GM12878 (cell line): ENCODE data around the gene FBN2. TPM values are rescaled to one million over a fixed set of nuclear protein-coding genes. Genes with fewer than 3 reads are reported as not detected.

Experiments used
- ATAC-seq: fragments of 200-7000 bp; cut with Tn5 transposase; 3 replicates; pipeline ENCODE4 v1.9.1; 2020; ENCODE audit warnings: mild to moderate bottlenecking, moderate library complexity
- BruUV-seq: library from RNA; stranded (reverse); fragments of 400-500 nt; replicated peaks from 2 replicates; lab custom pipeline; 2021; lab: Mats Ljungman, UMichigan
- CTCF ChIA-PET: fragments of 300-600 bp; sonication (Branson Sonifier 250); formaldehyde crosslinking; extraction: SDS; loops from one replicate; lab custom pipeline; 2021; ENCODE audit warnings: inconsistent platforms; lab: Yijun Ruan, JAX
- POLR2A ChIA-PET: fragments of 350-600 bp; formaldehyde crosslinking; extraction: SDS; loops from one replicate; lab custom pipeline; 2021; ENCODE audit warnings: inconsistent platforms; lab: Charles Lee
- RAD21 ChIA-PET: fragments of 300-600 bp; sonication (Branson Sonifier 250); formaldehyde crosslinking; loops from one replicate; lab custom pipeline; 2023; ENCODE audit warnings: antibody characterized with exemption; ENCODE audit not compliant: unreplicated experiment; lab: Charles Lee
- SMC1A ChIA-PET: fragments of 300-600 bp; sonication (Branson Sonifier 250); formaldehyde crosslinking; loops from one replicate; lab custom pipeline; 2023; ENCODE audit not compliant: unreplicated experiment, uncharacterized antibody; lab: Charles Lee
- DNase-seq: peaks from one replicate; pipeline ENCODE4 v3.0.0-alpha.2; 2011; ENCODE audit warnings: low read depth, low spot score
- FAIRE-seq: peaks from 3 replicates; lab custom pipeline; 2011; peaks lifted over from hg19 to GRCh38; lab: Jason Lieb, UNC
- H2AFZ ChIP-seq: 2 replicates; pipeline ENCODE4 v1.6.0; 2011; ENCODE audit warnings: low read depth, low read length, control low read depth; ENCODE audit not compliant: control insufficient read depth
- H3K27ac ChIP-seq: 2 replicates; pipeline ENCODE4 v1.5.1; 2011; ENCODE audit warnings: control low read depth; ENCODE audit not compliant: control insufficient read depth, insufficient read depth
- H3K27me3 ChIP-seq, 2 experiments: replicated peaks in 1 of 2; 2 replicates each; pipeline versions ENCODE4 v1.6.0 to v1.6.1; 2011; ENCODE audit warnings: low read length in 1 of 2; ENCODE audit not compliant: control insufficient read depth in 2 of 2, insufficient read depth in 2 of 2
- H3K36me3 ChIP-seq, 2 experiments: 2 replicates each; pipeline ENCODE4 v1.5.1; 2011; ENCODE audit warnings: low read length in 1 of 2; ENCODE audit not compliant: control insufficient read depth in 2 of 2, insufficient read depth in 2 of 2
- H3K4me1 ChIP-seq: 2 replicates; pipeline ENCODE4 v1.6.1; 2011; ENCODE audit warnings: mild to moderate bottlenecking, low read length, moderate library complexity, mixed read lengths; ENCODE audit not compliant: control insufficient read depth, insufficient read depth
- H3K4me2 ChIP-seq: 2 replicates; pipeline ENCODE4 v1.6.0; 2011; ENCODE audit warnings: control low read depth; ENCODE audit not compliant: control insufficient read depth, insufficient read depth
- H3K4me3 ChIP-seq: fragments of 200-600 bp; sonication (generic); 2 replicates; pipeline ENCODE4 v1.5.1; 2016
- H3K79me2 ChIP-seq: 2 replicates; pipeline ENCODE4 v1.6.0; 2011; ENCODE audit warnings: low read length; ENCODE audit not compliant: control insufficient read depth, insufficient read depth
- H3K9ac ChIP-seq: 2 replicates; pipeline ENCODE4 v1.8.0; 2011; ENCODE audit warnings: low read length, control low read depth, mixed read lengths; ENCODE audit not compliant: control insufficient read depth, insufficient read depth
- H3K9me3 ChIP-seq: replicated peaks from 3 replicates; pipeline ENCODE4 v1.5.1; 2011; ENCODE audit warnings: mild to moderate bottlenecking, low read length; ENCODE audit not compliant: control insufficient read depth, insufficient read depth
- H4K20me1 ChIP-seq: 2 replicates; pipeline ENCODE4 v1.6.0; 2011; ENCODE audit not compliant: control insufficient read depth, insufficient read depth
- BRCA1 ChIP-seq: IDR thresholded peaks from 2 replicates; pipeline ENCODE4 v1.6.1; 2011; ENCODE audit warnings: low read depth, low read length, improper control_type of control experiment
- CHD2 ChIP-seq: IDR thresholded peaks from 2 replicates; pipeline ENCODE4 v1.6.1; 2011; ENCODE audit warnings: low read depth, low read length, improper control_type of control experiment, borderline replicate concordance
- ESRRA ChIP-seq: IDR thresholded peaks from 2 replicates; pipeline ENCODE4 v1.6.1; 2012; ENCODE audit warnings: mild to moderate bottlenecking, low read length, improper control_type of control experiment
- MEF2A ChIP-seq: IDR thresholded peaks from 2 replicates; pipeline ENCODE4 v1.6.1; 2011; ENCODE audit warnings: low read depth, mild to moderate bottlenecking, low read length, moderate library complexity; ENCODE audit not compliant: insufficient read depth
- NFXL1 ChIP-seq: fragments of 450-650 bp; IDR thresholded peaks from 2 replicates; pipeline ENCODE4 v1.6.1; 2017; ENCODE audit warnings: antibody characterized with exemption, mild to moderate bottlenecking, borderline replicate concordance
- NFYA ChIP-seq: IDR thresholded peaks from 2 replicates; pipeline ENCODE4 v1.6.1; 2011; ENCODE audit warnings: low read depth, mild to moderate bottlenecking, low read length, improper control_type of control experiment, borderline replicate concordance
- SUZ12 ChIP-seq: fragments of 200-600 bp; sonication (generic); IDR thresholded peaks from one replicate; pipeline ENCODE4 v1.6.1; 2018; ENCODE audit warnings: antibody characterized with exemption, mild to moderate bottlenecking; ENCODE audit not compliant: unreplicated experiment
- YBX1 ChIP-seq: fragments of 450-650 bp; IDR thresholded peaks from 2 replicates; pipeline ENCODE4 v1.6.1; 2016; ENCODE audit warnings: antibody characterized with exemption
- WGBS: methylation state at CpG from one replicate; pipeline ENCODE4 v1.1.6; 2016; ENCODE audit warnings: low lambda C conversion rate; ENCODE audit not compliant: insufficient replicate concordance, insufficient coverage; ENCODE audit errors: missing lambda C conversion rate; 5-methylcytosine and 5-hydroxymethylcytosine counted together
- in situ Hi-C: fragments of 300-500 bp; cut with MboI; formaldehyde crosslinking; loops from 9 replicates; pipeline ENCODE4 v1.14.3; 2018; ENCODE audit warnings: mixed read lengths
- intact Hi-C: fragments of 100-400 bp; cut with micrococcal nuclease; formaldehyde crosslinking; loops from one replicate; pipeline ENCODE4 v1.14.2; 2022; ENCODE audit not compliant: unreplicated experiment
- polyA plus RNA-seq, 11 experiments: library from polyadenylated mRNA; depleted of rRNA in 4 of 11; unstranded in 6 of 11; stranded (reverse) in 5 of 11; fragments of >200 nt; fragmentation: Nextera tagmentation in 4 of 11; fragmentation: Illumina TruSeq in 1 of 11; extraction: Ambion mirVana in 4 of 11; extraction: Trizol in 1 of 11; gene quantifications; 1 replicate in 1 of 11; 2 replicates in 10 of 11; pipeline versions ENCODE4 v1.2.1 to v1.2.3, GENCODE V29; 2011 to 2016; ENCODE audit warnings: inconsistent platforms in 2 of 11, missing spikeins in 2 of 11, low read depth in 1 of 11
- total RNA-seq, 4 experiments: library from RNA; depleted of rRNA in 3 of 4; stranded (reverse); fragments of >200 nt in 3 of 4; fragmentation: Illumina TruSeq in 1 of 4; extraction: Trizol in 1 of 4; gene quantifications; 2 replicates each; pipeline versions ENCODE4 v1.2.1 to v1.2.3, GENCODE V29; 2013 to 2021
- TF ChIP-seq, protein P1 (sequence below): fragments of 150-350 bp; IDR thresholded peaks from 2 replicates; pipeline ENCODE4 v1.6.1; 2014; ENCODE audit warnings: mild to moderate bottlenecking, low read depth, low read length
- TF ChIP-seq, protein P2 (sequence below): fragments of 450-650 bp; formaldehyde crosslinking; IDR thresholded peaks from 2 replicates; pipeline ENCODE4 v1.5.0; 2022; ENCODE audit warnings: mild to moderate bottlenecking, missing genetic modification characterization
- TF ChIP-seq, protein P3 (sequence below): fragments of 450-650 bp; formaldehyde crosslinking; IDR thresholded peaks from 2 replicates; pipeline ENCODE4 v1.4.0; 2022; ENCODE audit warnings: mild to moderate bottlenecking, moderate library complexity

FBN2 gene
- total and polyA plus RNA-seq, 10 of the 15 experiments (the other 5 are each of a cell fraction or from before 2014, with no cell fraction given): 0.01 to 0.98 (median 0.10) TPM; not detected in 3

DNA sequence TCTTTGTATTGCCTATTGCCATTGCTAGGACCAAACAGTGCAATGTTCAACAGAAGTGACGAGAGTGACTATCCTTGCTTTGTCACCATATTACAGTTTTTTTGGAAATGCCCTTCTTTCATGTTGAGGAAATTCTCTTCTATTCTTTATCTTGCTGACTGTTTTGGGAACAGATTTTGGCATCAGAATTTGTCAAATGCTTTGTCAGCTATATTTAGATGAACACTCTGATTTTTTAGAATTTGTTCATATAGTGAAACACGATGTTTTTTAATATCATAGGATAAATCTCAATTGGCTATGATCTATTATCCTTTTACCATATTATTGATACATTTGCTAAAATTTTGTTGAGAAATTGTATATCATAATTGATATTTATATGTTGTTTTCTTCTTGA is 31.4 kb downstream of the FBN2 start:
- Histone ChIP-seq H3K4me2 (no peak overlapping the region), H3K36me3 (no peaks in the 10 kb centered on the region), H3K27me3 (no peaks in the 10 kb centered on the region), H3K27ac (no peak overlapping the region), H3K4me3 (no peak overlapping the region), H3K79me2 (no peaks in the 10 kb centered on the region), H3K4me1 (no peaks in the 10 kb centered on the region), H3K9ac (no peak overlapping the region), H3K9me3 (no peaks in the 10 kb centered on the region; the same call in 2 of the 3 replicates), H4K20me1 (no peaks in the 10 kb centered on the region), H2AFZ (no peak overlapping the region)
- ChIA-PET RAD21 (no interaction called here), CTCF (no interaction called here), SMC1A (interaction anchor here (0.6 to 1.8 kb wide), 2 partner anchors 8 to 790 kb away, joined by 3 to 5 read pairs; no protein-coding TSS in a partner anchor), POLR2A (no interaction called here)
- ATAC-seq (no peak), DNase-seq (no peak), FAIRE-seq (no peak)
- intact Hi-C loops (no loop called here), in situ Hi-C loops (no loop called here)
- 38% methylated on average over 2 of the region's 2 CpGs for WGBS
- TF ChIP-seq CHD2: no peak
- TF ChIP-seq NFXL1: no peak
- no peak for TF ChIP-seq NFYA
- TF ChIP-seq BRCA1: no peak
- TF ChIP-seq ESRRA: no peak
- no peak for TF ChIP-seq YBX1
- TF ChIP-seq, protein P1, sequence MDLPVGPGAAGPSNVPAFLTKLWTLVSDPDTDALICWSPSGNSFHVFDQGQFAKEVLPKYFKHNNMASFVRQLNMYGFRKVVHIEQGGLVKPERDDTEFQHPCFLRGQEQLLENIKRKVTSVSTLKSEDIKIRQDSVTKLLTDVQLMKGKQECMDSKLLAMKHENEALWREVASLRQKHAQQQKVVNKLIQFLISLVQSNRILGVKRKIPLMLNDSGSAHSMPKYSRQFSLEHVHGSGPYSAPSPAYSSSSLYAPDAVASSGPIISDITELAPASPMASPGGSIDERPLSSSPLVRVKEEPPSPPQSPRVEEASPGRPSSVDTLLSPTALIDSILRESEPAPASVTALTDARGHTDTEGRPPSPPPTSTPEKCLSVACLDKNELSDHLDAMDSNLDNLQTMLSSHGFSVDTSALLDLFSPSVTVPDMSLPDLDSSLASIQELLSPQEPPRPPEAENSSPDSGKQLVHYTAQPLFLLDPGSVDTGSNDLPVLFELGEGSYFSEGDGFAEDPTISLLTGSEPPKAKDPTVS: no peak
- TF ChIP-seq, protein P2, sequence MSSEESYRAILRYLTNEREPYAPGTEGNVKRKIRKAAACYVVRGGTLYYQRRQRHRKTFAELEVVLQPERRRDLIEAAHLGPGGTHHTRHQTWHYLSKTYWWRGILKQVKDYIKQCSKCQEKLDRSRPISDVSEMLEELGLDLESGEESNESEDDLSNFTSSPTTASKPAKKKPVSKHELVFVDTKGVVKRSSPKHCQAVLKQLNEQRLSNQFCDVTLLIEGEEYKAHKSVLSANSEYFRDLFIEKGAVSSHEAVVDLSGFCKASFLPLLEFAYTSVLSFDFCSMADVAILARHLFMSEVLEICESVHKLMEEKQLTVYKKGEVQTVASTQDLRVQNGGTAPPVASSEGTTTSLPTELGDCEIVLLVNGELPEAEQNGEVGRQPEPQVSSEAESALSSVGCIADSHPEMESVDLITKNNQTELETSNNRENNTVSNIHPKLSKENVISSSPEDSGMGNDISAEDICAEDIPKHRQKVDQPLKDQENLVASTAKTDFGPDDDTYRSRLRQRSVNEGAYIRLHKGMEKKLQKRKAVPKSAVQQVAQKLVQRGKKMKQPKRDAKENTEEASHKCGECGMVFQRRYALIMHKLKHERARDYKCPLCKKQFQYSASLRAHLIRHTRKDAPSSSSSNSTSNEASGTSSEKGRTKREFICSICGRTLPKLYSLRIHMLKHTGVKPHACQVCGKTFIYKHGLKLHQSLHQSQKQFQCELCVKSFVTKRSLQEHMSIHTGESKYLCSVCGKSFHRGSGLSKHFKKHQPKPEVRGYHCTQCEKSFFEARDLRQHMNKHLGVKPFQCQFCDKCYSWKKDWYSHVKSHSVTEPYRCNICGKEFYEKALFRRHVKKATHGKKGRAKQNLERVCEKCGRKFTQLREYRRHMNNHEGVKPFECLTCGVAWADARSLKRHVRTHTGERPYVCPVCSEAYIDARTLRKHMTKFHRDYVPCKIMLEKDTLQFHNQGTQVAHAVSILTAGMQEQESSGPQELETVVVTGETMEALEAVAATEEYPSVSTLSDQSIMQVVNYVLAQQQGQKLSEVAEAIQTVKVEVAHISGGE (CRISPR knock-in tag): no peak
- no peak for TF ChIP-seq MEF2A
- TF ChIP-seq, protein P3, sequence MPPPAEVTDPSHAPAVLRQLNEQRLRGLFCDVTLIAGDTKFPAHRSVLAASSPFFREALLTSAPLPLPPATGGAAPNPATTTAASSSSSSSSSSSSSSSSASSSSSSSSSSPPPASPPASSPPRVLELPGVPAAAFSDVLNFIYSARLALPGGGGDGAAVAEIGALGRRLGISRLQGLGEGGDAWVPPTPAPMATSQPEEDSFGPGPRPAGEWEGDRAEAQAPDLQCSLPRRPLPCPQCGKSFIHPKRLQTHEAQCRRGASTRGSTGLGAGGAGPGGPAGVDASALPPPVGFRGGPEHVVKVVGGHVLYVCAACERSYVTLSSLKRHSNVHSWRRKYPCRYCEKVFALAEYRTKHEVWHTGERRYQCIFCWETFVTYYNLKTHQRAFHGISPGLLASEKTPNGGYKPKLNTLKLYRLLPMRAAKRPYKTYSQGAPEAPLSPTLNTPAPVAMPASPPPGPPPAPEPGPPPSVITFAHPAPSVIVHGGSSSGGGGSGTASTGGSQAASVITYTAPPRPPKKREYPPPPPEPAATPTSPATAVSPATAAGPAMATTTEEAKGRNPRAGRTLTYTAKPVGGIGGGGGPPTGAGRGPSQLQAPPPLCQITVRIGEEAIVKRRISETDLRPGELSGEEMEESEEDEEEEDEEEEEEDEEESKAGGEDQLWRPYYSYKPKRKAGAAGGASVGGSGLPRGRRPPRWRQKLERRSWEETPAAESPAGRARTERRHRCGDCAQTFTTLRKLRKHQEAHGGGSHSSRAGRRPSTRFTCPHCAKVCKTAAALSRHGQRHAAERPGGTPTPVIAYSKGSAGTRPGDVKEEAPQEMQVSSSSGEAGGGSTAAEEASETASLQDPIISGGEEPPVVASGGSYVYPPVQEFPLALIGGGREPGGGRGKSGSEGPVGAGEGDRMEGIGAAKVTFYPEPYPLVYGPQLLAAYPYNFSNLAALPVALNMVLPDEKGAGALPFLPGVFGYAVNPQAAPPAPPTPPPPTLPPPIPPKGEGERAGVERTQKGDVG (CRISPR knock-in tag): no peak
- no peak for TF ChIP-seq SUZ12
- no TSS peak for BruUV-seq
